ENCODE measurements around the gene SYVN1.

DNA sequence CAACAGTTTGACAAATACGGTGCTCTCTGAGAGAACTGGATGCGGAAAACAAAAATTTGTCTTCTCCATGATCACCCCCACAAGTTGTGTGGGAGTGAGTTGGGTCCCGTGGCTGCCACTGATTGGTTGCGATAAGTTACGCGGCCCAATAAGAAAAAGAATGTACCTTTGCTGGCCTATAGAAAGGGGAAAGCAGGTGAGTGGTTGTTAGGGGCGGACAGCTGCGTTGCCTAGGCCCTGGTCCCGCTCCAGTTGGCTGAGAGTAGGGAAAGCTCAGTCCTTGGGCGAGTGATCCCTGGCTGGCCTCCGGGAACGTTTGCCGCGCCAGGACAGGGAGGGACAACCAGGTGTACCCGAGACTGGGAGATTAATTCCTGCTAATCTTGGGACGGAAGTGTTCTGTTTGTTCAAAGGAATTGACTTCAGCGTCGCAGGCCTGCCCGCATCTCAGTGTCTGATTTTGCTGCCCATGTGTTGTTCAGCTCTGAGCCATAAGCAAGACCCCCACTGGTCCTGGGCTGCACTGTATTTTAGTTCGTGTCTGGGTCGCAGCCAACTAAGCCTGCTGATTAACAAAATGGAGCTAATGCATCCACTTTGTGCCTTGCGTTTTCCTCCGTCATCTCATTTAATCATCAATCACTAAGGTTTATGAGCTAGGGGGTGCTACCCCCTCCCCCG, 773 bp upstream of the SYVN1 start:
- TF ChIP-seq, protein P1, sequence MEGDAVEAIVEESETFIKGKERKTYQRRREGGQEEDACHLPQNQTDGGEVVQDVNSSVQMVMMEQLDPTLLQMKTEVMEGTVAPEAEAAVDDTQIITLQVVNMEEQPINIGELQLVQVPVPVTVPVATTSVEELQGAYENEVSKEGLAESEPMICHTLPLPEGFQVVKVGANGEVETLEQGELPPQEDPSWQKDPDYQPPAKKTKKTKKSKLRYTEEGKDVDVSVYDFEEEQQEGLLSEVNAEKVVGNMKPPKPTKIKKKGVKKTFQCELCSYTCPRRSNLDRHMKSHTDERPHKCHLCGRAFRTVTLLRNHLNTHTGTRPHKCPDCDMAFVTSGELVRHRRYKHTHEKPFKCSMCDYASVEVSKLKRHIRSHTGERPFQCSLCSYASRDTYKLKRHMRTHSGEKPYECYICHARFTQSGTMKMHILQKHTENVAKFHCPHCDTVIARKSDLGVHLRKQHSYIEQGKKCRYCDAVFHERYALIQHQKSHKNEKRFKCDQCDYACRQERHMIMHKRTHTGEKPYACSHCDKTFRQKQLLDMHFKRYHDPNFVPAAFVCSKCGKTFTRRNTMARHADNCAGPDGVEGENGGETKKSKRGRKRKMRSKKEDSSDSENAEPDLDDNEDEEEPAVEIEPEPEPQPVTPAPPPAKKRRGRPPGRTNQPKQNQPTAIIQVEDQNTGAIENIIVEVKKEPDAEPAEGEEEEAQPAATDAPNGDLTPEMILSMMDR (IDR thresholded peaks at IDR 0.05), result no peak
- no peak for TF ChIP-seq EZH2 (IDR thresholded peaks at IDR 0.05; ENCODE audit: borderline replicate concordance, insufficient read depth, low read depth, low read length, poor library complexity, severe bottlenecking)
